ENCODE data around the gene PRSS27.

- TF ChIP-seq POLR2A (IDR thresholded peaks at IDR 0.05; ENCODE audit: low read depth, low read length) (no peak), JUN (IDR thresholded peaks at IDR 0.05; ENCODE audit: borderline replicate concordance, insufficient read depth, insufficient read length, low read depth) (no peak), POLR2AphosphoS5 (IDR thresholded peaks at IDR 0.05; ENCODE audit: insufficient read depth, low read depth, low read length) (no peak), CTCF (IDR thresholded peaks at IDR 0.05; ENCODE audit: extremely low read depth in 1 of 2, insufficient read depth in 1 of 2, low read depth in 1 of 2, low read length in 2 of 2) (no peak), FOS (IDR thresholded peaks at IDR 0.05; ENCODE audit: borderline replicate concordance, insufficient read depth, low read length) (no peak), MAX (IDR thresholded peaks at IDR 0.05; ENCODE audit: insufficient read depth, insufficient read length) (no peak)
Measured at GRCh38 chr16:2719328-2720063, 528 bp downstream of the PRSS27 start.

All from endothelial cell of umbilical vein (primary cell).